NCI-H345 treated with DMSO at 0.1 percent for 48 hours (cell line): ENCODE measurements around the gene CADM4.
"Not testable (repeated sequence)": the region's sequence is repeated elsewhere in the genome, so short reads cannot be mapped to it uniquely, and the experiment has no call there.

Experiments
- DNase-seq: peaks from one replicate; lab custom pipeline; 2025; ENCODE audit not compliant: unreplicated experiment; lab: John Stamatoyannopoulos, UW

CADM4 gene

GRCh38 chr19:43589678-43590077, 50.0 kb downstream of the CADM4 start:
- no peak for DNase-seq

GRCh38 chr19:43589277-43589676, 50.4 kb downstream of the CADM4 start:
- DNase-seq = no peak

- not testable (repeated sequence) for DNase-seq
Observed at GRCh38 chr19:43587029-43587428, 52.6 kb downstream of the CADM4 start.

GRCh38 chr19:43586346-43586745, 53.3 kb downstream of the CADM4 start:
- no peak for DNase-seq

- DNase-seq = no peak
Observed at GRCh38 chr19:43584484-43584883, 55.2 kb downstream of the CADM4 start.

GRCh38 chr19:43582495-43582894, 57.2 kb downstream of the CADM4 start:
- DNase-seq = no peak

- no peak for DNase-seq
Observed at GRCh38 chr19:43581467-43581866, 58.2 kb downstream of the CADM4 start.

- no peak for DNase-seq
Observed at GRCh38 chr19:43578787-43579186, 60.9 kb downstream of the CADM4 start.

- DNase-seq = no peak
Observed at GRCh38 chr19:43575955-43576878, 63.4 kb downstream of the CADM4 start.

- peak; percentile 93 for DNase-seq
Observed at GRCh38 chr19:43575156-43575950, 64.3 kb downstream of the CADM4 start, which contains the start of the genes PINLYP and XRCC1. TSS of gene PINLYP (plus strand) at chr19:43575801. CDS start at chr19:43577192, 1,391 bp downstream. TSS of gene XRCC1 (minus strand) at chr19:43575527. CDS start at chr19:43575458, 69 bp downstream.

GRCh38 chr19:43574424-43575155, 65.1 kb downstream of the CADM4 start:
- no peak for DNase-seq
